ENCODE data around the gene AMACR.
"Not testable (repeated sequence)": the region's sequence is repeated elsewhere in the genome, so short reads cannot be mapped to it uniquely, and the experiment has no call there.

The AMACR gene

DNA sequence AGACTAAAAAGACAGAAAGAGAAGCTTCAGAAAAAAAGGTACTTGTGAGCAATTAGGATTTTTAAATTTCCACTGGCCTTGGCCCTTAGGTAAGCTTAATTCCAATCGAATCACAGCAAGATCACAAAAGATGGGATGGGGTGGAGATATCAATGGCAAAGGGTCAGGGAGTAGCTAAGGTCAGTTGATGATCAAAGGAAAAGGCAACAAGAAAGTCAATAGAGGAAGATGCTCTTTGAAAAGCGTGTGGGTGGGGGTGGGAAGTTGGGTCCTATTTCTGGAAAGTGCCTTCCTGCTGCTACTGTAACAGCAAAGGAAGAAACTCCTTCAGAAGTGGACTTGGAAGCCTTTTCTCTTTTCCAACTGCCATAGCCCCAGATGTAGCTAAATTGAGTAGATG is 27.9 kb upstream of the AMACR start:
- no peak for FAIRE-seq

DNA sequence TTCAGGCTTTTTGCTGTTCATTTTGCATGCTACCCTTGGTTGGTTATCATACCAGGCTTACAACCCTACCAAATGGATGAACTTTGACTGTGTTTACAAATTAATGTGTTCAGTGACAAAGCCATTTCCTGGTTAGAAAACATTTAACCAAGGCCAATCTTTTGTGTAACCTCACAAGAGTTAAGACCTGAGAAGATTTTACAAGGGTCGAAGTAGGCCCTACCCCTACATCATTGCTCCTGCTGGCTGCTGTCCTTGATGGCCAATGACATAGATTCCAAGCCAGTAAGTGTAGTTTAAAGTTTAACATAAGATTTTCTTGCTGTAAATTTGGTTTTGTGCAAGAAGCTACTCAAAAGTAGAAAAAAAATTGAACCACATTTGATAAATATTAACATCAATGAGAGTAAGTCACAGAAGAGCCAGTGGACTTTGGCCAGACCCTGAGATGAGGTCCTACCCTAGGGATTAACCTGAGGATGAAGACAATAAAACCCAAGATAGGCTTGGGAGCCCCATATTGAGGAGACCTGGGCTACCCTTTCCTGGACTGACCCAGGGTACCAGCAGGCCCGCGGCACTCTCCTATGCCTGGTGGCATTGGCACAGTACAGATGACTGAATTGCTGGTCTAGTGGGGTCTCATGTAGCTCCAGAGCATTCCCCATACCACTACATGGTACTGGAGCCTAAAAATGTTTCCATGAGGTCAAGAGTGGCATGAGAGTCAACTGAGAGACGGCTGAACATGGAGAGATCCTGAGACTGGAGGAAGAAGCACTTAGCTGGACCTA is 26.9 kb upstream of the AMACR start:
- no peak for FAIRE-seq

DNA sequence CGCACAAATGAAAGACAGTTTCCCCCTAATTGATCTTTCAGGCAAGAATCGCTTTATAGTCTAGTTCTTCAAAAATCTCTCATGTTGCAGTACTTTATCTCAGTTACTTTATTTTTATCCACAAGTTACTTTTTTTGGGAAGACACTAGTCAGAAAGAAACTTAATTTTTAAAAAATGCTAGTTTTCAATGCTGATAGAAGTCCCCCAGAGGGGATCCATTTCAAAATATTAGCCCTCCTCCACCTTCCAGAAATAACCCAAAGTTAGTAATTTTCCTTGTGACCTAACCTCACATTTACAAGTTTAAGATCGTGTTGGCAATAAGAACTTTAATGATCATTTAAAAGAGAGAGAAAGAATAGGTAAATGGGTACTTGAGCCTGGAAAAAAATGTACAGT is 24.1 kb upstream of the AMACR start:
- FAIRE-seq = no peak

DNA sequence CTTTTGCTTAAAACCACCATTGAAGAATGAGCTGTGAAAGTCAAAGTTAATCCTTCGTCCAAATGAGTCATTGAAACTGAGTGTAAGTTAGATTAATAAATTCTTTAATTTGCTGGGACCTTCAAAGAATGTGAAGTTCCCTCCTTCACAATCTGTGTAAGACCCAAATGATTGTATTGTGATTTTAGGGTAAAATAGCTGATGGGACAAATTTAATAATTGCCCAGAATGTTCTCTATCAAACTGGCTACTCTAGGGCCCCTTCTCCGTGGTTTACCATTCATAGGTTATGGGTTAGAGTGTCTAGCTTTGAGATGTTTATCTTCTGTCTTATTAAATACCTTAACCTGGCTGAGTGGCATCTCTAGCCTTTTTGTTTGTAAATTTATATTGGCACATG is 23.3 kb upstream of the AMACR start:
- FAIRE-seq = no peak

DNA sequence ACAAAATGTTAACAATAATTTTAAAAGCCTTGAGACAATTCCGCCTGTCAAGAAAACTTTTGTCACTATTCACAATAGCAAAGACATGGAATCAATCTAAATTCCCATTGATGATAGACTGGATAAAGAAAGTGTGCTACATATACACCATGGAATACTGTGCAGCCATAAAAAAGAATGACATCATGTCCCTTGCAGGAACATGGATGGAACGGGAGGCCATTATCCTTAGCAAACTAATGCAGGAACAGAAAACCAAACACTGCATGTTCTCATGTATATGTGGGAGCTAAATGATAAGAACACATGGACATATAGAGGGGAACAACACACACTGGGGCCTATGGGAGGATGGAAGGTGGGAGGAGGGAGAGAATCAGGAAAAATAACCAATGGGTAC is 22.7 kb upstream of the AMACR start:
- FAIRE-seq = not testable (repeated sequence)

DNA sequence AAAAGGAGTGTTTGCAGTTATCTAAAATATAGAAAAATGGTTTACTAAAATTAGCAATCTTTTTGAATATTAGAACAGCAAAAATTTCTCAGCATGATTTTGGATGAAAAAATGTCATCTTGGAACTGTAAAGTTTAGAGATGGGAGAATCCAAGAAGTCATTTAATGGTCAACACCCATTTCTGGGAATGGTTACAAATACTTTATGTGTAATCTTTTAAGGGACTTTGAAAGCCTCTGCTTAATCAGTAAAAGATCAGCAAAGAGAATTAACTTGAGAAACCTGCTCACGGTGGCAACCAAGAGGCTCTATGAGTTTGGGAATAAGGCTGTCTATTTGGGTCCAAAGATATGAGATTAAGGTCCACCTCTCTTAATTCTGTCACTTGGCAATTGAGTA is 22.2 kb upstream of the AMACR start:
- FAIRE-seq = no peak

DNA sequence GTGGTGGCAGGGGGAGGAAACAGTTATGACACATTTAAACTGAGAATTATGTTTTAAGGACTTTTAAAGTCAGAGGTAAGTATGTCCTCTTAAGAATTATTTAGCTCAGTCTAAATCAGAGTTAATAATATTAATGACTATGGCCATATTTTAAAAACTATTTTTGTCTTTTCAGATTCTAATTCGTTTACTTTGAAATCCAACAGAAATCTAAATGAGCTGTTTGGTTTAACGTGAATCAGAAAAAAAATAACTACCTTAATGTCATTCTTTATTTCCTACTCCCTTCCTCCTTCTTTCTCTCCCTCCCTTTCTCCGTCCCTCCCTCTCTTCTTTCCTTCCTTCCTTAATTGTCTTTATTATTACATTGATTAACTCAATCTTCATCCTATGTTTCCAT is 20.5 kb upstream of the AMACR start:
- no peak for FAIRE-seq

DNA sequence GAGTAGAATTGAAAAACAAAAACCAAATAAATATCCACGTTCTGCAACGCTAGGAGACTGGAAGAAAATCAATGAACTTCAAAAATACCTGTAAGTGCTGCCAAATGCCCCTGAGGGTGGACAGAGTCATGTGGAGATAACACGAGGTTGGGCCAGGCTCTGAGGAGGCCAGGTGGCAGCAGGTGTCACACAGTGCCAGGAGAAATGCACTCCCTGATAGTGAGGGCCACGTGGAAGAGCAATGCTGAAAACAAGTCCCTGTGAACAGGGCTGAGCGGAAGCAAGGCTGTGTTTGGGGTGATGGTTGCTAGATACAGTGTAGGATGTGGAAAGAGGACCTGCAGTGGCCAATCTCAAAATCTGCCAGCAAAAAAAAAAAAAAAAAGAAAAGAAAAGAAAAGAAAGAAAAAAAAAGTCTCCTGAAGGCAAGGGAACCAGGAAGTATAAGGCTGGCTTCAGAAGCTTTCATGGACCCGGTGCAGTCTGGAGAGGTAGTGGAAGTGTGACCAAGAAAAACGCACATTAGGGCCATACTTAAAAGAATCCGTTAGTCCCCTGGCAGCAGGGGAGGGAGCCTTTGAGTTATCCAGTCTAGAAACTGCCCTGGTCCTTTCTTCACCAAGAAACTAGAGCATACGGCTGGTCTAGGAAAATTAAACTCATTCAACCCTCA is 18.4 kb upstream of the AMACR start:
- FAIRE-seq = no peak

DNA sequence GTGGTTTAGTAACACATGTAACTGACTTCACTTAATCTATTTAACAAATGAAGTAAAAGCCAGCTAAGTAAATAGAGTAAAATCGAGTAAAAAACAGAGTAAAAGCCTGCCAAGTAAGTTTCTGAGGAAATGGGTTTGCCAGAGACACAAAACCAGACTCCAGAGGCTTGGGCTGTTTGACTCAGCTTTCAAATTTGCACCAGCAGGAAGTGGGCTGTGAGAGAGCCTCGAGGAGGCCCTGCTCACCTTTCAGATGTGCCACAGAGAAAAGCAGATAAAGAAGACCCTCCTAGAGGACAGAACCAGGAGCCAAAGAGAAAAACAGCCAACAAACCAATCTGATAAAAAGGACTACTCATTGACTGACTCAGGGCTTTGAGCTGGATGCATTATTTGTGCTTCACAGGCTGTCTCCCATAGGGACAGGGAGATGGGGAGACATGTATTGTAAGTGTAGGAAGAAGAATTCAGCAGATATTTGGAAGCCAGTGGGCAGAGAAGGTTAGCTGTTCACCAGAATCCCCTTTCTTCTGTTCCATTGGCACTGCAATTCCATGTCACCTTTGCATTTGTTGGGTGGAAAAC is 14.4 kb upstream of the AMACR start:
- FAIRE-seq = no peak

DNA sequence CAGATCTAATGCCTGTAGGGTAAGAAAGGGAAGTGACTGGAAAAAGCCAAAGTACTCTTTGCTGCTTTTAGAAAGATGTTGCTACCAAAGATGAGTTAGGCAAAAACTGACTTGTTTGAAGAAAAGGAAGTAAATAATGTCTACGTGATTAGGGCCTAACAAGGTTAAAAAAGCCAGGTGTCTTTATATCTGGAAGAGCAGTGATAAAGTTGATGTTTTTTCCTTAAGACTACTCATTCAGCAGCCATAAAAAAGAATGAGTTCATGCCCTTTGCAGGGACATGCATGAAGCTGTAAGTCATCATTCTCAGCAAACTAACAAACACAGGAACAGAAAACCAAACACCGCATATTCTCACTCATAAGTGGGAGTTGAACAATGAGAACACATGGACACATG is 13.5 kb upstream of the AMACR start:
- FAIRE-seq = no peak

DNA sequence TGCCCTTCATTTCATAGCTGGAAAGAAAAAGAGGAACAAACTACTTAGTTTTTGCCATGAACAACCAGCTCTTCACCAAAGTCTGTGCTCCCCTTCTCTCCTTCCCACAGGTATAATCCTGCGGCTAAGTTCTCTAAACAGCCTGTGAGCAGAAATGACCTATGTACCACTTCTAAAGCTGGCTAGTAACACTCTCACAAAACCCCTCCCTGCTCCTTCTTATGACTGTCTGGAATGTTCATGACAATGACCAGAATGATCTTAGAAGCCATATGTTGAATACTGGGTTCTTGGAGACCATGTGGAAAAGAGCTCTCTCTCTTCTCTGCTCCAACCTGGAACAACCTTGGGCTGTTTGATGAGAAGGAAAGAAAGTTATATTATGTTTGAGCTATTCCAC is 12.9 kb upstream of the AMACR start:
- no peak for FAIRE-seq

DNA sequence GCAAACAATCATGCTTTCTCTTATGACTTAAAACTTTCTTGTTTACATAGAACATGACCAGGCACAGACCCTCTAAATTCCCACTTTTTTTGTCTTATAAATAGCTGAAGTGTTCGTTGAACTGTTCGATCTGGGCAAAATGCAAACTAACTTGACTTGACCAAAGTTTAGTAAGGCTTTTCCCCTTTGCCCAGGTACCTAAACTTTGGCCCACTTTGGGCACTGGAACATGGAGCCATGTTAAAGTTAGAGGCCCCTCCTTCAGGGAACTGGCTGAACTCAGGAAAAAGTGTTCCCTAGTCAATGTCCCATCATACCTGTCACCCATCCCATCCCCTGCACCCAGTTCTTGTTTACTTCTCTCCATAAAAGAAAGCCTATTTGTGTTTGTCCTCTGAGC is 9.4 kb upstream of the AMACR start:
- no peak for FAIRE-seq

DNA sequence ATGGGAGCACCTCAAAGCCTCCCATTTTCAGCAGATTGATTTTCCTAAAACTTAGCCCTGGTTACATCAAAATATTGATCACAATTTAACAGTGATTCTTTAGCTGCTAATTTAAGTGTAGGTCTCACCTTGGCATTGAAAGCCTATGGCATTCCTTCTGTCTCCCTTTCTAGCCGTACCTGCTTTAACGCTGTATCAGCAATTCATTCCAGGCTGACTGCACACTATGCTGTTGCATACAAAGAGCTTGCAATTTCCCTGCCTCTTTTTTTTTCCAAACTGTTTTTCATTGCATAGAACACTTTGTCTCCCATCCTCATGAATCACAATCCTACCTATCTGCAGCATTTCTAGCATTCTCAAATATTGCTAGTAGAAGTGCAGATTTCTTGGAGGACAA is 8.9 kb upstream of the AMACR start:
- FAIRE-seq = no peak

DNA sequence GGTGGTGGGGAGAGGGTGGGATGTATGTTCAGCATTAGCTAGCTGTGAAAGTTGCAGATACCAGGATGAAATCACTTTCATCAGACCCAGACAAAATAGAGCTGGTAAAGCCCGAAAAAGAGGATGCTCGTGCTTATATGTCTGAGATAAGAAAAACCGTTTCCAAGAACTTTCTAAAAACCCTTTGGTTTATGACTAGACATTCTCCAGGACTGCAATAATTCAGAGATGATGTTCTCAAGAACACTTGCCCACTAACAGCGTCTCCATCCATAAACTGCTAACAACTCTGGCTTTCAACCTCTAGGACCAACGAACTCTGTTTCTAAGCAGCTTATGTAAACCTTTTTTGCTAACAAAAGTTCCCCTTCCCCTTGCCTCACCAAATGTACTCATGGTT is 8.4 kb upstream of the AMACR start:
- no peak for FAIRE-seq

DNA sequence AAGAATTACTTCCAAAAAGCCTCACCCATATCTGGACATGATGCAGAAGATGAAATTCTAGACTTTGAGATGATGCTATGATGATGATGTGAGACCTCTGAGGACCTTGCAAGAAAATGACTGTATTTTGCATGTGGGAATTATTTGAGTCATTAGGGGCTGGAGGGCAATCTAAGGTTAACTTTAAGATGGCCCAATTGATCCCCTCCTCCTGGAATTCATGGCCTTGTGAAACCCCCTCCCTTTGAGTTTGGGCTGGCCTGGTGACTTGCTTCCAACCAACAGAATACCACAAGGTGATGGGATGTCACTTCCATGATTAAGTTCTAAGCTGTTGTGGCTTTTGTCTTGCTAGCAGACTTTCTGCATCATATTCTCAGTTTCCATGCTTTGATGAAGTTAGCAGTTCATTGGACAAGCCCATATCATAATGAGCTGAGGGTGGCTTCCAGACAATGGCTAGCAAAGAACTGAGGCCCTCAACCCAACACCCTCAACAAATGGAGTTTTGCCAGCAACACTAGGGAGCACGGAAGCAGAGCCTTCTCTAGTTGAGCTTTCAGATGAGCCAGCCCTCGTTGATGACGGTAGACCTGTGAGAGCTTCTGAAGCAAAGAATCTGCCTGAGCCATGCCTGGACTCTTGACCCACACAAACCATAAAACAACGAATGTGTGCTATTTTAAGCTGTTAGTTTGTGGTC is 7.4 kb upstream of the AMACR start:
- no peak for FAIRE-seq

DNA sequence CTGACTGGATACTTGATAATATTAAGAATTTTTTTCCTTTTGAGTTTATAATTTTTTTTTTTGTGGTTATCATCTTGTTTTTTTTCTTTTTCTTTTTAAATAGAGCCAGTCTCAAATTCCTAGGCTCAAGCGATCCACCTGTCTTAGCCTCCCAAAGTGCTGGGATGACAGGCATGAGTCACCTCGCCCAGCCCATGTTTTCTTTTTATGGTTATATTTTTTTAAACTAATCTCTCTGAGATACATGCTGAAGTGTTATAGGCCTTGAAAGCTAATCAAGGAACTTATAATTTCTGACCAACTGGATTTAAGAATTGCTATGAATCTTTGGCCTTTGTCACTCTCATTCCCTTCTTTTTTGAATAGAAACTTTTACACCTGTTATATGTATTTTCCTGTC is 6.8 kb upstream of the AMACR start:
- no peak for FAIRE-seq

DNA sequence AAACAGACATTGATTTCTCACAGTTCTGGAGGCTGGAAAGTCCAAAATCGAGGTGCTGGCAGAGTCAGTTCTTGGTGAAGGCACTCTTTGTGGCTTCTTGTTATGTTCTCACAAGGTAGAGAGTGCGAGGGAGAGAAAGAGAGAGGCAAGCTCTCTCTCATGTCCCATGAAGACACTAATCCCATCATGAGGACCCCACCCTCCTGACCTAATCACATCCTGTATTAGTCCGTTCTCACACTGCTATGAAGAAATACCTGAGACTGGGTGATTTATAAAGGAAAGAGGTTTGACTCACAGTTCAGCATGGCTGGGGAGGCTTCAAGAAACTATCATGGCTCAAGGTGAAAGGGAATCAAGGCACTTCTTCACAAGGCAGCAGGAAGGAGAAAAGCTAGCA is 5.7 kb upstream of the AMACR start:
- no peak for FAIRE-seq

DNA sequence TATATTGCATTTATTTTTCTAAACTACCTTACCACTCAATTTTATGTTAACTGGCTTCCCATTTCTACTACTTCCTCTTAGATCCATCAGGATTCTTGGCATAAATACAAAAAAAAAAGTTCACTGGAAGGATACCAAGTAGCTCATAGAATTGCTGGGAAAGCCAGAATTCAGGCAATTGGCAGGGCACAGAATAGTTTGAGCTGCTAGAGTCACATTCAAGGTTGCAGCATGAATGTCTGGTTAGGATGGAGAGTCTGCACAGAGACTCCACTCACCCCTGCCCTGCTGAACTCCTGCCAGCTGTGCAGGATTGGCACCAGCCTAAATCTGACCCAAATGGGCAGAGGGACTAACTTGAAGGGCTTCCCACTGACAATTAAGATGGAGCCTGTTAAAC is 4.9 kb upstream of the AMACR start:
- FAIRE-seq = no peak

DNA sequence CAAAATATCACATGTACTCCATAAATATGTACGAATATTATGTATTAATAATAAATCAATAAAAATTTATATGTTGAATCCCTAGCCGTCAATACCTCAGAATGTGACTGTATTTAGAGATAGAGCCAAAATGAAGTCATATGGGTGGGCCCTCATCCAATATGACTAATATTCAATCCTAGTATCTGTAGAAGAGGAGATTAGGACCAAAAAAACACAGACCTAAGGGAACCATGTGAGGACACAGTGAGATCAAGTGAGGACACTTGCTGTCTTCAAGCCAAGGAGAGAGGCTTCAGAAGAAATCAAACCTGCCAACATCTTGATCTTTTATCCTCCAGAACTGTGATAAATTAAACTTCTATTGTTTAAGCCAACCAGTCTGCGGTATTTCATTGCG is 3.7 kb upstream of the AMACR start:
- no peak for FAIRE-seq

DNA sequence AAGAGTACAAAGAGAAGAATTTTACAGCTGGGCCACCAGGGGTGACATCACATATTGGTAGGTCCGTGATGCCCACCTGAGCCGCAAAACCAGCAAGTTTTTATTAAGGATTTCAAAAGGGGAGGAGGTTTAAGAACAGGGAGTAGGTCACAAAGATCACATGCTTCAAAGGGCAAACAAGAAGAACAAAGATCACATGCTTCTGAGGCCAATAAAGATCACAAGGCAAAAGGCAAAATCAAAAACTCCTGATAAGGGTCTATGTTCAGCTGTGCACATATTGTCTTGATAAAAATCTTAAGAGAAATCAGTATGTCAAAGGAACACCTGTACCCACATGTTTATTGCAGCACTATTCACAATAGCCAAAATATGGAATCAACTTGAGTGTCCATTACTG is 2.3 kb upstream of the AMACR start:
- not testable (repeated sequence) for FAIRE-seq

DNA sequence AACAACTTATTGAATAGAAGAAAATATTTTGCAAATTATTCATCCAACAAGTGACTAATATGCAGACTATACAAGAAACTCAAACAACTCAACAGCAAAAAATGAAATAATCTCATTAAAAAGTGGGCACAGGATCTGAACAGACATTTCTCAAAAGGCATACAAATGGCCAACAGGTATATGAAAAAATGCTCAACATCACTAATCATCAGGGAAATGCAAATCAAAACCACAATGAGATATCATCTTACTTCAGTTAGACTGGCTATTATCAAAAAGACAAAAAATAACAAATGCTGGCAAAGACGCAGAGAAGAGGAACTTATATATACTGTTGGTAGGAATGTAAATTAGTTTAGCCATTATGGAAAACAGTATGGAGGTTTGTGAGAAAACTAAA is 1.8 kb upstream of the AMACR start:
- FAIRE-seq = no peak

DNA sequence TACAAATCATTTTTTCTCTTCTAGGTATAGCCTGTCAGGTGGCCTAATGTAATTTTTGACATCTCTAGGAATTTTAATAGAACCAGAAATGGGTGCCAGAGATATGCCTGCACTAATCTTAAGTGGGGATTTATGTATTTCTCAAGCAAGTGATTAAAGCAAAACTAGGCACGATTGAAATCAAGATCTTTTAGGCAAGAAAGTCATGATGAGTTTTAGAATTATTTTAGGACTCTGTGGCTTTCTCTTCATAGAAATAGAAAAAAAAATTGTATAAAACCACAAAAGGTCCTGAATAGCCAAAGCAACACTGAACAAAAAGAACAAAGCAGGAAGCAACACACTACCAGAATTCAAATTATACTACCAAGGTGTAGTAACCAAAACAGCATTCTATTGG is 952 bp upstream of the AMACR start:
- FAIRE-seq = no peak

DNA sequence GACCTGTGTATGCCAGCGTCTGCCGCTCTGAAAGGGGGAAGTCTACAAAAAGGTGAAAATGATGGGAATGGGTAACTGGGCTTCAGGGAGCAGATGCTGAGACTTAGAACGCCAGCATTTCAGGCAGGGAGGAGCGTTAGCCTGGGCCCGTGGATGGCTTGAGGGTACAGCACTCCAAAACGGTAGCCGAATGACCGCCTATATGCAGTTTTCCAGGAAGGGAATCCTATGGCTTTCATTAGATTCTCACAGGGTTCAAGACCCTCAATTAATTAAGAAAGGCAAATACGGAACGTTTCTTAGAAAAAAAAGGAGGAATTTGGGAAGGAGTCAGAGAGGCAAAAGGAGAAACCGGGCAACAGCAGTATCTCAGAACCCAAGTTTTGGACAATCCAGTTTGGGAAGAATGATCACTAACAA is 639 bp downstream of the AMACR start:
- no peak for FAIRE-seq

DNA sequence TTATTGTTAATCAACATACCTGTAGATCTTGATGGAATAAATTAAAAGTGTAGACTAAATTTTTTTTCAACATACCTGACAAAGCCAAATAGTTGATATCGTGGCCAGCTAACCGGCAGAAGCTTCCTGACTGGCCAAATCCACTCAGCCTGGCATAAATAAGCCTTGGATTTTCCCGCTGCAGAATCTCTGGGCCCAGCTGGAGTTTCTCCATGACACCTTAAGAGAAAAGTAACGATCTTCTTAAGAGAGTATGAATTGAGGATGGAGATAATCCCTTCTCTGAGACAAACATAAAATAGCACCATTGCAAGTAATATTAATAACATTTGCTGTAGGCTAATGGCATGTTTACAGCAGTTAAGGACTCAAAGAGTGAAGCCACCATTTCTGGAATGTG is 2.2 kb downstream of the AMACR start:
- FAIRE-seq = no peak
